ENCODE results near the gene CCL8.

GRCh38 chr17:34314279-34314678 is 5.0 kb upstream of the CCL8 start:
- TF ChIP-seq CTCF (conservative IDR thresholded peaks at IDR 0.05; ENCODE audit: low read depth, low read length) (no peak), EZH2 (IDR thresholded peaks at IDR 0.05; ENCODE audit: borderline replicate concordance, low read depth, low read length, poor library complexity, severe bottlenecking) (no peak)
